ENCODE data around the gene SMCO1.

GRCh38 chr3:196504556-196504955, 10.6 kb downstream of the SMCO1 start:
- TF ChIP-seq HEYL (CRISPR knock-in tag; IDR thresholded peaks at IDR 0.05) (no peak), POLR2A (IDR thresholded peaks at IDR 0.05; ENCODE audit: low read length) (no peak), CTCF (IDR thresholded peaks at IDR 0.05) (no peak), CHD2 (IDR thresholded peaks at IDR 0.05; ENCODE audit: low read length, partially characterized antibody) (no peak), SREBF2 (IDR thresholded peaks at IDR 0.05) (no peak), CEBPB (IDR thresholded peaks at IDR 0.05) (no peak), RCOR1 (IDR thresholded peaks at IDR 0.05; ENCODE audit: low read depth, low read length) (no peak), NPAS2 (CRISPR knock-in tag; IDR thresholded peaks at IDR 0.05; ENCODE audit: borderline replicate concordance) (no peak), NFE2L2 (conservative IDR thresholded peaks at IDR 0.05; ENCODE audit: low read length) (no peak), ESRRA (IDR thresholded peaks at IDR 0.05; ENCODE audit: borderline replicate concordance, low read length) (no peak), HDAC2 (IDR thresholded peaks at IDR 0.05) (no peak), ELK1 (IDR thresholded peaks at IDR 0.05; ENCODE audit: low read depth, low read length) (no peak), EP300 (IDR thresholded peaks at IDR 0.05) (no peak)
